Esophagus muscularis mucosa (tissue), 4 donors: Measurements from ENCODE around the gene TMEM250. TPM values are rescaled to one million over a fixed set of nuclear protein-coding genes. Genes with fewer than 3 reads are reported as not detected.

ENCODE experiments used
- DNase-seq: peaks from one replicate; pipeline ENCODE4 v3.0.0-alpha.2; 2017; ENCODE audit errors: extremely low spot score
- H3K27ac ChIP-seq, 4 donors: fragments of 200-600 bp; sonication (generic); replicated peaks in 1 of 4; 1 replicate in 3 of 4; 2 replicates in 1 of 4; pipeline ENCODE4 v1.5.1; 2016 to 2019; ENCODE audit warnings: mild to moderate bottlenecking in 1 of 4
- H3K27me3 ChIP-seq, 4 donors: fragments of 200-600 bp; sonication (generic); one replicate each; pipeline versions ENCODE4 v1.5.1 to v1.6.0; 2016 to 2019
- H3K36me3 ChIP-seq, 4 donors: fragments of 200-600 bp; sonication (generic); one replicate each; pipeline ENCODE4 v1.5.1; 2016 to 2019
- H3K4me1 ChIP-seq, 4 donors: fragments of 200-600 bp; sonication (generic); one replicate each; pipeline ENCODE4 v1.5.1; 2016 to 2019
- H3K4me3 ChIP-seq, 4 donors: fragments of 200-600 bp; sonication (generic); 1 replicate in 2 of 4; 2 replicates in 2 of 4; pipeline ENCODE4 v1.5.1; 2016 to 2019; ENCODE audit warnings: mild to moderate bottlenecking in 4 of 4, moderate library complexity in 1 of 4
- H3K9me3 ChIP-seq, 4 donors: fragments of 200-600 bp; sonication (generic); 1 replicate in 3 of 4; 2 replicates in 1 of 4; pipeline ENCODE4 v1.5.1; 2016 to 2019
- CTCF ChIP-seq, 3 experiments: fragments of 200-600 bp in 2 of 3; fragments of 450-650 bp in 1 of 3; sonication (generic) in 2 of 3; IDR thresholded peaks; one replicate each; pipeline ENCODE4 v1.5.1; 2017 to 2019; ENCODE audit warnings: antibody characterized with exemption in 3 of 3, mild to moderate bottlenecking in 2 of 3, moderate library complexity in 1 of 3
- EP300 ChIP-seq: sonication (generic); formaldehyde crosslinking; IDR thresholded peaks from one replicate; pipeline ENCODE4 v1.6.1; 2017; ENCODE audit warnings: antibody characterized with exemption
- POLR2A ChIP-seq: fragments of 450-650 bp; IDR thresholded peaks from one replicate; pipeline ENCODE4 v1.6.1; 2017; ENCODE audit warnings: antibody characterized with exemption, moderate library complexity, mild to moderate bottlenecking, low read depth
- POLR2AphosphoS5 ChIP-seq, 2 donors: sonication (generic); formaldehyde crosslinking; IDR thresholded peaks; one replicate each; pipeline ENCODE4 v1.6.1; 2017; ENCODE audit warnings: antibody characterized with exemption in 2 of 2
- WGBS: methylation state at CpG from one replicate; pipeline ENCODE4 v1.1.5; 2018; 5-methylcytosine and 5-hydroxymethylcytosine counted together
- intact Hi-C: fragments of 100-400 bp; cut with DNase I; formaldehyde crosslinking; loops from one replicate; pipeline ENCODE4 v1.15.1; 2023
- total RNA-seq, 4 donors: library from RNA; depleted of rRNA; stranded (reverse); fragments of >200 nt; gene quantifications; one replicate each; pipeline versions ENCODE4 v1.1.0 to v1.2.1, GENCODE V29; 2016

TMEM250 gene
- total RNA-seq, 4 donors from 2014 or later, result 33.6 to 77.6 (median 59.4) TPM

- WGBS, result 72% methylated on average over 17 of the region's 17 CpGs
- peaks cover 7 to 25% (median 21%) of the 10 kb centered on the region in 4 donors for H3K4me1 ChIP-seq
These were observed 10.5 kb upstream of the TMEM250 start for GRCh38 chr9:136129176-136129575.

GRCh38 chr9:136128436-136128835 lies 9.8 kb upstream of the TMEM250 start:
- H3K4me3 ChIP-seq, result no peak overlapping the region
- no peaks in the 10 kb centered on the region for H3K36me3 ChIP-seq
- intact Hi-C loops, result no loop called here
- DNase-seq, result no peak
- no peak overlapping the region for H3K27ac ChIP-seq
- peaks cover 0 to 86% (median 12%) of the 10 kb centered on the region in 4 donors for H3K27me3 ChIP-seq
- TF ChIP-seq CTCF (IDR thresholded peaks at IDR 0.05) (no peak), POLR2AphosphoS5 (IDR thresholded peaks at IDR 0.05) (no peak), EP300 (no peak), POLR2A (no peak)
- H3K9me3 ChIP-seq, result no peaks in the 10 kb centered on the region
- peaks cover 3 to 17% (median 14%) of the 10 kb centered on the region in 4 donors for H3K4me1 ChIP-seq
- WGBS, result 85% methylated on average over 17 of the region's 17 CpGs

More at GRCh38 chr9:136129176-136129575, 10.5 kb upstream of the TMEM250 start:
- TF ChIP-seq CTCF (IDR thresholded peaks at IDR 0.05) (no peak), POLR2AphosphoS5 (IDR thresholded peaks at IDR 0.05) (no peak), EP300 (no peak), POLR2A (no peak)
- Histone ChIP-seq H3K27ac (no peak overlapping the region), H3K4me3 (no peak overlapping the region), H3K27me3 (peaks cover 5 to 86% (median 20%) of the 10 kb centered on the region in 4 donors), H3K9me3 (no peaks in the 10 kb centered on the region), H3K36me3 (no peaks in the 10 kb centered on the region)
- DNase-seq, result no peak
- intact Hi-C loops, result no loop called here

DNA sequence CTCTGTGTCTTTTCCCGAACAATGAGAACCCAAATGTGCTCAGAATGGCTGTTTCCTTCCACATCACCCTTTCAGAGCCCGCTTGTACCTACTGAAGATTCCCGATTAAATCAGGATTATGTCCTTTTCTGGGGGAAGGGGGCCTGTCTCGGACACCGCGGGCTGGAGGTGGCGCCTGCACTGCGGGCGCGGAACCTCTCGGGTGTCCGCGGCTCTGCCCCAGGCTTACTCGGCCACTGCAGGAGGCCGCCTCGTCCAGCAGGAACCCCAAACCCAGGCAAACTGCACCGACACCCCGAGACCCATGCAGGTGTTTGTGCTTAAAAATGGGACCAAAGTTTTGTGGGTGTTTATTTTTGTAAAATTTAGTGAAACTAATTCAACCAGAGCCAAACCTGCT lies 8.6 kb upstream of the TMEM250 start:
- Histone ChIP-seq H3K4me1 (peaks cover 9 to 16% (median 13%) of the 10 kb centered on the region in 4 donors), H3K9me3 (no peaks in the 10 kb centered on the region), H3K27me3 (peaks cover 0 to 78% (median 7%) of the 10 kb centered on the region in 4 donors), H3K4me3 (no peak overlapping the region), H3K36me3 (no peaks in the 10 kb centered on the region), H3K27ac (no peak overlapping the region)
- TF ChIP-seq EP300 (no peak), CTCF (IDR thresholded peaks at IDR 0.05) (no peak), POLR2AphosphoS5 (IDR thresholded peaks at IDR 0.05) (no peak), POLR2A (no peak)
- intact Hi-C loops, result no loop called here
- DNase-seq, result no peak
- WGBS, result 85% methylated on average over 17 of the region's 18 CpGs

- intact Hi-C loops, result loop anchor here (5.0 kb wide), 3 partner anchors 38 to 258 kb away; no protein-coding TSS in a partner anchor
- H3K27me3 ChIP-seq, result peaks cover 0 to 56% (median 0%) of the 10 kb centered on the region in 4 donors
- no peak for DNase-seq
- H3K4me3 ChIP-seq, result no peak overlapping the region
- 84% methylated on average over 2 of the region's 2 CpGs for WGBS
- H3K4me1 ChIP-seq, result peaks cover 9 to 17% (median 14%) of the 10 kb centered on the region in 4 donors
- no peaks in the 10 kb centered on the region for H3K36me3 ChIP-seq
- TF ChIP-seq POLR2AphosphoS5 (IDR thresholded peaks at IDR 0.05), result no peak
- no peak for TF ChIP-seq EP300
- TF ChIP-seq CTCF (IDR thresholded peaks at IDR 0.05), result no peak
- no peak for TF ChIP-seq POLR2A
- no peak overlapping the region for H3K27ac ChIP-seq
- H3K9me3 ChIP-seq, result no peaks in the 10 kb centered on the region
These were observed 6.5 kb upstream of the TMEM250 start for GRCh38 chr9:136124976-136125692.
